Measurements from ENCODE around the gene CLCN7.

DNA sequence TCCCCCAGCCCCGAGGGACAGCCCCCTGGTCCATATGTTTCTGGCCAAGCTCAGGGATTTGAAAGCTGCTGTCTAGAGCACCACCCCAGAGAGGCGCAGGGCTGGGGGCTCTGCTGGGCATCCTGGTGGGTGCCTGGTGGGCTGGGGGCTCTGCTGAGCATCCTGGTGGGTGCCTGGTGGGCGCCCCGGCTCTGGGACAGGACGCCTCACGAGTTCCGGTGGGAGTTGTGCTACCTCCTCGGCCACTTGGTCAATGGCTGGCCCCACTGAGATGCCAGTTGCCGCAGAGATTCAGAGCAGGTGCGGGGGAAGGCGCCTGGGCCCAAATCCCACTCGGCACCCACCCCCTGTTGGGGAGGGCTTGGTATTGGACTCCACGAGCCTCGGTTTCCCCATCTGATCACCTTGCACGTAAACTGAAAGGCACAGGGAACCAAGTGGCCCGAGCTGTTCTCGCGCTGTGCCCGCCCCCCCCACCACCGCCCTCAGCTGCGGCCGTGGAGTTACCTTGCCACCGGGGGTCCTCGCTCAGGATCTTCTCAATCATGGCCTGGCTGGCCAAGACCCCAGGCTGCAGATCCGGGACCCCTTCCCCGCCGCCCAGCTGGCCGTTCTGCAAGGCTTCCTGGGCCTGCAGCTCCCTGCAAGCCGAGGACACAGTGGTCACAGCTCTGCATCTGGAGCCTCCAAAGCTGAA lies 73.6 kb downstream of the CLCN7 start:
- TF ChIP-seq EZH2 (IDR thresholded peaks at IDR 0.05) (no peak), SP1 (IDR thresholded peaks at IDR 0.05; ENCODE audit: low read depth) (no peak), YY1 (IDR thresholded peaks at IDR 0.05; ENCODE audit: extremely low read depth, insufficient replicate concordance, low read depth, low read length) (no peak)
- TF ChIP-seq, protein P1, sequence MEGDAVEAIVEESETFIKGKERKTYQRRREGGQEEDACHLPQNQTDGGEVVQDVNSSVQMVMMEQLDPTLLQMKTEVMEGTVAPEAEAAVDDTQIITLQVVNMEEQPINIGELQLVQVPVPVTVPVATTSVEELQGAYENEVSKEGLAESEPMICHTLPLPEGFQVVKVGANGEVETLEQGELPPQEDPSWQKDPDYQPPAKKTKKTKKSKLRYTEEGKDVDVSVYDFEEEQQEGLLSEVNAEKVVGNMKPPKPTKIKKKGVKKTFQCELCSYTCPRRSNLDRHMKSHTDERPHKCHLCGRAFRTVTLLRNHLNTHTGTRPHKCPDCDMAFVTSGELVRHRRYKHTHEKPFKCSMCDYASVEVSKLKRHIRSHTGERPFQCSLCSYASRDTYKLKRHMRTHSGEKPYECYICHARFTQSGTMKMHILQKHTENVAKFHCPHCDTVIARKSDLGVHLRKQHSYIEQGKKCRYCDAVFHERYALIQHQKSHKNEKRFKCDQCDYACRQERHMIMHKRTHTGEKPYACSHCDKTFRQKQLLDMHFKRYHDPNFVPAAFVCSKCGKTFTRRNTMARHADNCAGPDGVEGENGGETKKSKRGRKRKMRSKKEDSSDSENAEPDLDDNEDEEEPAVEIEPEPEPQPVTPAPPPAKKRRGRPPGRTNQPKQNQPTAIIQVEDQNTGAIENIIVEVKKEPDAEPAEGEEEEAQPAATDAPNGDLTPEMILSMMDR (IDR thresholded peaks at IDR 0.05 in 2 of 3, conservative IDR thresholded peaks at IDR 0.05 in 1 of 3; ENCODE audit: borderline replicate concordance in 1 of 3, insufficient read depth in 1 of 3, low read depth in 2 of 3, low read length in 2 of 3): no peak
